SH-SY5Y (cell line): ENCODE results near the gene CD81.

Experiments used
- GATA2 ChIP-seq: IDR thresholded peaks from 2 replicates; pipeline ENCODE4 v1.6.1; 2011; ENCODE audit warnings: mild to moderate bottlenecking, low read depth, low read length
- GATA3 ChIP-seq: IDR thresholded peaks from 2 replicates; pipeline ENCODE4 v1.6.1; 2011; ENCODE audit warnings: low read depth, mild to moderate bottlenecking, low read length, moderate library complexity

DNA sequence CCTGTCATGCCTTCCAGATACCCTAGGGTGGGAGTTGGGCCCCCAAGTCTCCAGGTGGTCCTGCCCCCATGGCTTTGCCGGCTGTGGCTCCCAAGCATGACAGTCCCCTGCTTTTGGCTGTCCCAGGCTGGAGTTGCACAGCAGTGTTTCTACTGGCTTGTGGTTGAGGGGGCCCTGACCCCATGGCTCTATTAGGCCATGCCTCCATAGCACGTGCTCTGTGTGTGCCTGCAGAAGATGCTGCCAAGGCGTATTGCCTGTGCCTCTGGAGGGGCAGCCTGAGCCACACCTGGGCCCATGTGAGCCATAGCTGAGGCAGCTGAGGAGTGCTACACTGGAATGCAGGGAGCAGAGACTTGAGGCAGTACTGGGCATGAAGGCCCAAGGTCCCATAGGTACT is 25.4 kb upstream of the CD81 start:
- TF ChIP-seq GATA2 (no peak), GATA3 (no peak)
